ENCODE data around the gene ANKRD44. TPM values are rescaled to one million over a fixed set of nuclear protein-coding genes. Genes with fewer than 3 reads are reported as not detected.

Gene ANKRD44
- total and polyA plus RNA-seq, 2 of the 8 experiments (the other 6 are each of a cell fraction or from before 2014, with no cell fraction given): 1.2 to 1.3 TPM

- no peak for TF ChIP-seq CBX5 (IDR thresholded peaks at IDR 0.05; ENCODE audit: low read depth, low read length)
- TF ChIP-seq POLR2AphosphoS5 (IDR thresholded peaks at IDR 0.05; ENCODE audit: low read depth, low read length): no peak
- TF ChIP-seq SP2 (IDR thresholded peaks at IDR 0.05; ENCODE audit: low read length): no peak
- no peak for TF ChIP-seq PHF8 (conservative IDR thresholded peaks at IDR 0.05; ENCODE audit: low read depth, low read length)
Measured at GRCh38 chr2:196995757-196996314, 314.7 kb downstream of the ANKRD44 start (continued).

Measured in H1 (cell line).